Activated naive CD8-positive, alpha-beta T cell treated with anti-CD3 and anti-CD28 coated beads for 36 hours (primary cell): ENCODE data around the gene SLBP. TPM values are rescaled to one million over a fixed set of nuclear protein-coding genes. Genes with fewer than 3 reads are reported as not detected.

Source experiments
- DNase-seq: peaks from one replicate; pipeline ENCODE4 v3.0.0; 2021
- H3K27ac Mint-ChIP-seq: one replicate; pipeline ENCODE4 v1.8.0; 2022; ENCODE audit warnings: mild to moderate bottlenecking, moderate library complexity, mixed read lengths
- H3K27me3 Mint-ChIP-seq: one replicate; pipeline ENCODE4 v1.8.0; 2022; ENCODE audit warnings: mild to moderate bottlenecking, mixed read lengths
- H3K36me3 Mint-ChIP-seq: one replicate; pipeline ENCODE4 v1.8.0; 2021; ENCODE audit warnings: mild to moderate bottlenecking, mixed read lengths
- H3K4me1 Mint-ChIP-seq: one replicate; pipeline ENCODE4 v1.8.0; 2021; ENCODE audit warnings: mixed read lengths
- H3K4me3 Mint-ChIP-seq: one replicate; pipeline ENCODE4 v1.8.0; 2022; ENCODE audit warnings: mild to moderate bottlenecking, moderate library complexity, mixed read lengths
- H3K9me3 Mint-ChIP-seq: one replicate; pipeline ENCODE4 v1.8.0; 2022; ENCODE audit warnings: mixed read lengths
- total RNA-seq, 2 experiments: library from RNA; stranded (reverse); gene quantifications; one replicate each; pipeline ENCODE4 v1.2.3, GENCODE V29; 2021

Gene SLBP
- total RNA-seq, 2 experiments from 2014 or later, result 183 to 184 TPM

- peaks cover 48% of the 10 kb centered on the region for H3K36me3 Mint-ChIP-seq
- H3K4me1 Mint-ChIP-seq, result no peaks in the 10 kb centered on the region
- no peak overlapping the region for H3K4me3 Mint-ChIP-seq
- H3K27ac Mint-ChIP-seq, result no peak overlapping the region
- DNase-seq, result no peak
- H3K9me3 Mint-ChIP-seq, result peaks cover 11% of the 10 kb centered on the region
- no peaks in the 10 kb centered on the region for H3K27me3 Mint-ChIP-seq
Observed at GRCh38 chr4:1741208-1741607, 29.1 kb upstream of the SLBP start.

- Mint-ChIP-seq H3K27ac (no peak overlapping the region), H3K36me3 (peaks cover 57% of the 10 kb centered on the region)
Observed at GRCh38 chr4:1740021-1740545, 28.0 kb upstream of the SLBP start.

DNA sequence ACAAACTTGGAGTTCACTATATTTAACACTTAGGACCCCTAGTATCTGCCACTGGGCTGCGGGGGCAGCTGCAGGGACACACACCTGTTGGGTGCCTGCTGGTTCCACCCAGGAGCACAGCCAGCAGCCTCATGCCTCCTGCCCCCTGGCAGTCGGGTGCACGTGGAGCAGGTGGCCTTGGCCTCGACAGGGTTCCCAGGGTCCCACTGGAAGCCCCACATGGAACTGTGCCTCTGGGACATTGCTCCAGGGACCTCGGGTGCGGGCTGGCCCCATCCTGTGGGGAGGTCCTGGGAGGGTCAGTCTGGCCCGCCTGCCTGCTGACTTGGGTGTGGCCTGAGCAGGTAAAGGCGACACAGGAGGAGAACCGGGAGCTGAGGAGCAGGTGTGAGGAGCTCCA is 27.2 kb upstream of the SLBP start:
- Mint-ChIP-seq H3K4me1 (no peaks in the 10 kb centered on the region), H3K27me3 (no peaks in the 10 kb centered on the region), H3K9me3 (peaks cover 11% of the 10 kb centered on the region), H3K36me3 (peaks cover 59% of the 10 kb centered on the region), H3K4me3 (no peak overlapping the region), H3K27ac (no peak overlapping the region)
- DNase-seq, result no peak

More at GRCh38 chr4:1740021-1740545, 28.0 kb upstream of the SLBP start:
- DNase-seq, result no peak
- Mint-ChIP-seq H3K4me3 (no peak overlapping the region), H3K9me3 (peaks cover 11% of the 10 kb centered on the region), H3K4me1 (no peaks in the 10 kb centered on the region), H3K27me3 (no peaks in the 10 kb centered on the region)

DNA sequence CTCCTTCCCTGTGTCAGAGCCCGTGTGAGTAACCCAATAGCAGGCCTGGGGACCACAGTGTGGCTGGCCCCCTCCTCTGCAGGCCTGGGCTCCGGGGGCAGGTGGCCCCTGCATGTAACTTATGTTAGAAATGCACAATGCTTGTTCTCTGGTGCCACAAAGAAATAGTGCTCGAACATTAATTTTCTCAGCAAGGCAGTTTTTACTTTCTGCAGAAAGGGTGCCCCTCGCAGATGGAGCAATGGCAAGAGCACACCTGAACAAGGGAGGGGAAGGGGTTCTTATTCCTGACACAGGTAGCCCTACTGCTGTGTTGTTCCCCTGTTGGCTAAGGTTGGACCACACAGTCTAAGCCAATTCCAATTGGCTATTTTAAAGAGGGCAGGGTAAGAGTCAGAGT is 26.3 kb upstream of the SLBP start:
- no peaks in the 10 kb centered on the region for H3K4me1 Mint-ChIP-seq
- DNase-seq, result no peak
- no peaks in the 10 kb centered on the region for H3K27me3 Mint-ChIP-seq
- H3K27ac Mint-ChIP-seq, result peak overlapping the region; percentile 67
- peaks cover 57% of the 10 kb centered on the region for H3K36me3 Mint-ChIP-seq
- H3K9me3 Mint-ChIP-seq, result peaks cover 11% of the 10 kb centered on the region
- H3K4me3 Mint-ChIP-seq, result no peak overlapping the region

GRCh38 chr4:1737666-1738065 is 25.5 kb upstream of the SLBP start:
- Mint-ChIP-seq H3K9me3 (peaks cover 11% of the 10 kb centered on the region), H3K4me1 (no peaks in the 10 kb centered on the region), H3K27ac (no peak overlapping the region), H3K36me3 (peaks cover 62% of the 10 kb centered on the region), H3K27me3 (no peaks in the 10 kb centered on the region), H3K4me3 (no peak overlapping the region)
- DNase-seq, result no peak

- H3K27ac Mint-ChIP-seq, result peak overlapping the region; percentile 45
- H3K36me3 Mint-ChIP-seq, result peaks cover 67% of the 10 kb centered on the region
- peaks cover 1% of the 10 kb centered on the region for H3K4me1 Mint-ChIP-seq
- H3K9me3 Mint-ChIP-seq, result peaks cover 11% of the 10 kb centered on the region
- DNase-seq, result no peak
- no peaks in the 10 kb centered on the region for H3K27me3 Mint-ChIP-seq
- H3K4me3 Mint-ChIP-seq, result no peak overlapping the region
Observed at GRCh38 chr4:1736812-1737211, 24.7 kb upstream of the SLBP start.

DNA sequence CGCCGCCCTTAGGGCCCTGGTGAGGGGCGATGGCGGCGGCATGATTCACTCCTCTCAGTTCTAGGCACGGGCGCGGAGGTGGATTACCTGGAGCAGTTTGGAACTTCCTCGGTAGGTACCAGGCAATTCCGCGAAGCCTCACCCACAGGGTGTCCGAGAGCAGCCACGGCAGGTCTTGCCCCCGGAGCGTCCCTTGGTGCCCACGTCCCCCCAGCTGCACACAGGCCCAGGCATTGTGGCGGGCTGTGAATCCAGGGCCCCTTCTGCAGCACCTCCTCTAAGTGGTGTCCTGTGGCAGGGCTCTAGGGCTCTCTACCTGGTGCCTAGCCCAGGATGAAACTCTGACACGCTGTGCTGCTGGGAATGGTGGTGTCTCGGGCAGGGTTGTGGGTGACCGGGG is 23.1 kb upstream of the SLBP start:
- Mint-ChIP-seq H3K27ac (no peak overlapping the region), H3K27me3 (no peaks in the 10 kb centered on the region), H3K4me1 (peaks cover 5% of the 10 kb centered on the region), H3K4me3 (no peak overlapping the region), H3K36me3 (peaks cover 65% of the 10 kb centered on the region), H3K9me3 (peaks cover 11% of the 10 kb centered on the region)
- no peak for DNase-seq

DNA sequence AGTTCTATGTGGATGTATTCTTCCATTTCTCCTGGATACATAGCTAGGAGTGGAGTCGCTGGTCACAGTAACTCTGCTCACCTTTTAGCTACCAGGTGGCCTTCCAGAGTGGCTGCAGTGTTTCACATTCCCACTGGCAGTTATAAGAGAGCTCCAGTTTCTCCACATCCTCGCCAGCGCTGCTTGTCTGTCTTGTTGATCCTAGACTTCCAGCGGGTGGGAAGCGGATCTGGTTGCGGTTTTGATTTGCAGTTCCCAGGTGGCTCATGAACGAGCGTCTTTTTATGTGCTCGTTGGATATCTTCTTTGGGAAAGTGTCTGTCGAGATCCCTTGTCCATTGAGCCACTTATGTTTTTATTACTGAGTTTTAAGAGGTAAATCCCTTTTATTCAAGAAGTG is 20.8 kb upstream of the SLBP start:
- Mint-ChIP-seq H3K9me3 (peaks cover 1% of the 10 kb centered on the region), H3K27ac (no peak overlapping the region), H3K27me3 (no peaks in the 10 kb centered on the region), H3K36me3 (peaks cover 61% of the 10 kb centered on the region), H3K4me3 (no peak overlapping the region), H3K4me1 (peaks cover 17% of the 10 kb centered on the region)
- no peak for DNase-seq

- no peak for DNase-seq
- Mint-ChIP-seq H3K4me1 (peaks cover 24% of the 10 kb centered on the region), H3K36me3 (peaks cover 58% of the 10 kb centered on the region), H3K9me3 (no peaks in the 10 kb centered on the region), H3K27me3 (no peaks in the 10 kb centered on the region), H3K27ac (peak overlapping the region; percentile 48), H3K4me3 (no peak overlapping the region)
Observed at GRCh38 chr4:1731180-1731579, 19.1 kb upstream of the SLBP start.

- H3K9me3 Mint-ChIP-seq, result no peaks in the 10 kb centered on the region
- H3K27ac Mint-ChIP-seq, result no peak overlapping the region
- H3K27me3 Mint-ChIP-seq, result no peaks in the 10 kb centered on the region
- no peak overlapping the region for H3K4me3 Mint-ChIP-seq
- H3K4me1 Mint-ChIP-seq, result peaks cover 24% of the 10 kb centered on the region
- no peak for DNase-seq
- H3K36me3 Mint-ChIP-seq, result peaks cover 56% of the 10 kb centered on the region
Observed at GRCh38 chr4:1730532-1731135, 18.5 kb upstream of the SLBP start.

DNA sequence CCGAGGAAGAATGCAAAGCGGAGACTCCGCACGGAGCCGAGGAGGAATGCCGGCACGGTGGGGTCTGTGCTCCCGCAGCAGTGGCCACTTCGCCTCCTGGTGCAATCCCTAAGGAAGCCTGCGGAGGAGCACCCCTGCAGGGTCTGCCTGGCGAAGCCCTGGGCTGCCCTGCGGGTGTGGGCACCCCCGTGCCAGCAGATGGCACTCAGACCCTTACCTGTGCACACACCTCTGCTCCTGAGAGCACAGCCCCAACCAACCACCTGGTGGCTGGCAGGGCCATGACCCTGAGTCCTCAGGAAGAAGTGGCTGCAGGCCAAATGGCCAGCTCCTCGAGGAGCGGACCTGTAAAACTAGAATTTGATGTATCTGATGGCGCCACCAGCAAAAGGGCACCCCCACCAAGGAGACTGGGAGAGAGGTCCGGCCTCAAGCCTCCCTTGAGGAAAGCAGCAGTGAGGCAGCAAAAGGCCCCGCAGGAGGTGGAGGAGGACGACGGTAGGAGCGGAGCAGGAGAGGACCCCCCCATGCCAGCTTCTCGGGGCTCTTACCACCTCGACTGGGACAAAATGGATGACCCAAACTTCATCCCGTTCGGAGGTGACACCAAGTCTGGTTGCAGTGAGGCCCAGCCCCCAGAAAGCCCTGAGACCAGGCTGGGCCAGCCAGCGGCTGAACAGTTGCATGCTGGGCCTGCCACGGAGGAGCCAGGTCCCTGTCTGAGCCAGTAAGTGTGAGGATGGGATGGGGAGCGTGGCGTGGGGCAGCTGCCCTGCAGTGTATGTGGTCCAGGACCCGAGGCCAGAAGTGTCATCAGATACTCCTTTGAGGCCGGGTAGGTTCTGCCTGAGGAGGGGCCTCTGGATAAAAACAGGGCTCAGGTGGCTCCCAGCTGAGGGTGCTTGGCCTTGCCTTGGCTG is 16.2 kb upstream of the SLBP start:
- Mint-ChIP-seq H3K9me3 (no peaks in the 10 kb centered on the region), H3K27ac (peak overlapping the region; percentile 34), H3K27me3 (no peaks in the 10 kb centered on the region), H3K4me3 (no peak overlapping the region), H3K4me1 (peaks cover 40% of the 10 kb centered on the region), H3K36me3 (peaks cover 65% of the 10 kb centered on the region)
- no peak for DNase-seq

- Mint-ChIP-seq H3K4me3 (no peak overlapping the region), H3K36me3 (peaks cover 67% of the 10 kb centered on the region), H3K27me3 (no peaks in the 10 kb centered on the region), H3K4me1 (peaks cover 46% of the 10 kb centered on the region), H3K27ac (peak overlapping the region; percentile 38), H3K9me3 (no peaks in the 10 kb centered on the region)
- DNase-seq, result no peak
Observed at GRCh38 chr4:1727117-1728031, 15.3 kb upstream of the SLBP start.

GRCh38 chr4:1726146-1726934 is 14.2 kb upstream of the SLBP start:
- Mint-ChIP-seq H3K27me3 (no peaks in the 10 kb centered on the region), H3K4me1 (peaks cover 44% of the 10 kb centered on the region), H3K4me3 (peak overlapping the region; percentile 27), H3K9me3 (no peaks in the 10 kb centered on the region), H3K27ac (no peak overlapping the region), H3K36me3 (peaks cover 66% of the 10 kb centered on the region)
- peak; percentile 77 for DNase-seq

GRCh38 chr4:1725521-1725920 is 13.4 kb upstream of the SLBP start:
- no peaks in the 10 kb centered on the region for H3K27me3 Mint-ChIP-seq
- H3K9me3 Mint-ChIP-seq, result no peaks in the 10 kb centered on the region
- H3K4me3 Mint-ChIP-seq, result no peak overlapping the region
- no peak for DNase-seq
- peaks cover 64% of the 10 kb centered on the region for H3K36me3 Mint-ChIP-seq
- H3K27ac Mint-ChIP-seq, result peak overlapping the region; percentile 9
- H3K4me1 Mint-ChIP-seq, result peaks cover 41% of the 10 kb centered on the region
